Neural crest cell (in vitro differentiated cells): ENCODE measurements around the gene PRR15L. TPM values are rescaled to one million over a fixed set of nuclear protein-coding genes. Genes with fewer than 3 reads are reported as not detected.
A peak's percentile ranks its signal among the peaks of the same experiment; 100 is the strongest.

Source experiments
- DNase-seq: peaks from one replicate; pipeline ENCODE4 v3.0.0; 2021; ENCODE audit warnings: low read depth, mixed read lengths, low spot score
- H3K27ac Mint-ChIP-seq: one replicate; pipeline ENCODE4 v1.8.0; 2021; ENCODE audit warnings: mild to moderate bottlenecking, mixed read lengths; ENCODE audit not compliant: unreplicated experiment
- H3K27me3 Mint-ChIP-seq: 2 replicates; pipeline ENCODE4 v1.8.0; 2021; ENCODE audit warnings: low read depth, mild to moderate bottlenecking, mixed read lengths
- H3K36me3 Mint-ChIP-seq: 2 replicates; pipeline ENCODE4 v1.8.0; 2021; ENCODE audit warnings: low read depth, mild to moderate bottlenecking, mixed read lengths
- H3K4me1 Mint-ChIP-seq: 2 replicates; pipeline ENCODE4 v1.8.0; 2021; ENCODE audit warnings: mixed read lengths
- H3K4me3 Mint-ChIP-seq: one replicate; pipeline ENCODE4 v1.8.0; 2021; ENCODE audit warnings: mild to moderate bottlenecking, mixed read lengths
- H3K9me3 Mint-ChIP-seq: 2 replicates; pipeline ENCODE4 v1.8.0; 2021; ENCODE audit warnings: mixed read lengths
- CTCF ChIP-seq: fragments of 200-600 bp; sonication (generic); conservative IDR thresholded peaks from 2 replicates; pipeline ENCODE4 v1.5.0; 2021; ENCODE audit warnings: antibody characterized with exemption, mild to moderate bottlenecking
- total RNA-seq: library from RNA; stranded (reverse); gene quantifications from 2 replicates; pipeline ENCODE4 v1.2.1, GENCODE V29; 2021

PRR15L gene
- total RNA-seq, 1 donor from 2014 or later = not detected

DNA sequence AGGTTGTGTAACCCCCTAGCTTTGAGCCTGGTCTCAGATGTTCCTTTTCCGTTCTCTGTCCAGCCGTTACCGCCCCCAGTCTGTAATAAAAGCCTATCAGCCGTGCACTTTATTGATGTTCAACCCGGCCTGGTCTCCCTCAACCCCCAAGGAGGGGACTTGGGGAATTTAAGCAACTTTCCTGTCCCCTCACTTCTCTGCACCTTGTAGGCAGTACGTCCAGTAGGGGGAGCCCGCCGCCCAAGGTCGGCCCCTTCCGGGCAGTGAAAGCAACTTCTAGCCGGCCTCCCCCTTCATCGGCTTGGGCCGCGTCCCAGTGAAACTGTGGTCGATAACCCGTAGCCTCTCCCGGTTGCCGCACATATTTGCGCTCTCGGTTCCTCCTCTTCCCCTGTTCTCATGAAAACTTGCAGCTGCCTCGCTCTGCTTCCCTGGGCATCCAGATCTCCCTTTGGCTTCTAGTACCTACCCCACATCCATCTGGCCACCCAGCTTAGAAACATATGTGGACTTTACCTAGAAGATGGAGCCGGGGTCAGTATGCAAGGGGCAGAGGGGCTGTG is 8.4 kb downstream of the PRR15L start:
- H3K27ac Mint-ChIP-seq = peak overlapping the region; percentile 65
- no peaks in the 10 kb centered on the region for H3K9me3 Mint-ChIP-seq
- no peaks in the 10 kb centered on the region for H3K36me3 Mint-ChIP-seq
- no peak overlapping the region for H3K4me3 Mint-ChIP-seq
- TF ChIP-seq CTCF = peak; percentile 96
- H3K4me1 Mint-ChIP-seq = peaks cover 19% of the 10 kb centered on the region
- no peaks in the 10 kb centered on the region for H3K27me3 Mint-ChIP-seq
- peak; percentile 97 for DNase-seq

- Mint-ChIP-seq H3K4me1 (peaks cover 19% of the 10 kb centered on the region), H3K27me3 (no peaks in the 10 kb centered on the region), H3K9me3 (no peaks in the 10 kb centered on the region), H3K4me3 (no peak overlapping the region), H3K27ac (no peak overlapping the region), H3K36me3 (no peaks in the 10 kb centered on the region)
- TF ChIP-seq CTCF = no peak
- no peak for DNase-seq
These were observed 8.9 kb downstream of the PRR15L start for GRCh38 chr17:47948706-47949196.

DNA sequence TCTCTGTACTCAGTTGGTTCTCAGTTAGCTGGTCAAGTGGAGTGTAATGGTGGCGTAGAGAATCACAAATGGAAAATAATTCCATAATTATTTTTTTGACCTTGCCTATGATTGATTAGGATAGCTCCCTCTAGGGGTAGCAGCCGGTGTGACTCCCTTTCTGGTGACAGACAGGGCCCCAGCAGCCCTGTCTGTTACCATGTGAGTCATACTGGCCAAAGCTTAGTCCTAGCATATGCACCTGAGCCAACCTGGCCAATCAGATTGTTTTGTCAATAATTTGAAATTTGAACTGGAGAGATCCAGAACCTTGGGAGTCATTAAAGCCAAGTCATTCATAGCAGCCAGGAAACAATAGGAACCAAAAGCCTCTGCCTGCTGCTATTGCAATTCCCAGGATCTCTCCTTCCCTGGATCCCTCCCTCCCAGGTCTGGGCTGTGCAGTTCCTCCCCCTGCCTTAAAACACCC is 10.7 kb downstream of the PRR15L start:
- peak; percentile 58 for DNase-seq
- H3K27ac Mint-ChIP-seq = no peak overlapping the region
- peak; percentile 89 for TF ChIP-seq CTCF
- H3K4me1 Mint-ChIP-seq = peaks cover 22% of the 10 kb centered on the region
- no peaks in the 10 kb centered on the region for H3K9me3 Mint-ChIP-seq
- H3K27me3 Mint-ChIP-seq = peaks cover 2% of the 10 kb centered on the region
- H3K36me3 Mint-ChIP-seq = no peaks in the 10 kb centered on the region
- H3K4me3 Mint-ChIP-seq = peak overlapping the region; percentile 11

DNA sequence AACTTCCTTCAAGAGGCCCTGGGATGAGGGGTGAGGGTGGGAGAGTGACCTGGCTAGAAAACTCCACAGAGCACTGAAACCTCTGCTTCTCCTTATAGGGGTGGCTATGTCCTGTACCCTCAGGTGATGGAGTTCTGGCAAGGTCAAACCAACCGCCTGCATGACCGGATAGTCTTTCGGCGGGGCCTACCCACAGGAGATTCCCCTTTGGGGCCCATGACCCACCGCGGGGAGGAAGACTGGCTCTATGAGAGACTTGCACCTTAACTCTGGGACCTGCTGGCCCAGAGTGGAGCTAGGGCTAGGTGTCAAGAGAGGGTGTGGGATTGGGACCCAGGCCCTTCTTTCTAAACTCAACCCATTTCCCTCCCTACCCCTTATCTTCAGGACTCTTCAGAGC is 11.2 kb downstream of the PRR15L start:
- DNase-seq = no peak
- peaks cover 24% of the 10 kb centered on the region for H3K4me1 Mint-ChIP-seq
- no peak overlapping the region for H3K27ac Mint-ChIP-seq
- H3K36me3 Mint-ChIP-seq = no peaks in the 10 kb centered on the region
- H3K27me3 Mint-ChIP-seq = peaks cover 2% of the 10 kb centered on the region
- no peak for TF ChIP-seq CTCF
- H3K4me3 Mint-ChIP-seq = peak overlapping the region; percentile 11
- H3K9me3 Mint-ChIP-seq = no peaks in the 10 kb centered on the region

DNA sequence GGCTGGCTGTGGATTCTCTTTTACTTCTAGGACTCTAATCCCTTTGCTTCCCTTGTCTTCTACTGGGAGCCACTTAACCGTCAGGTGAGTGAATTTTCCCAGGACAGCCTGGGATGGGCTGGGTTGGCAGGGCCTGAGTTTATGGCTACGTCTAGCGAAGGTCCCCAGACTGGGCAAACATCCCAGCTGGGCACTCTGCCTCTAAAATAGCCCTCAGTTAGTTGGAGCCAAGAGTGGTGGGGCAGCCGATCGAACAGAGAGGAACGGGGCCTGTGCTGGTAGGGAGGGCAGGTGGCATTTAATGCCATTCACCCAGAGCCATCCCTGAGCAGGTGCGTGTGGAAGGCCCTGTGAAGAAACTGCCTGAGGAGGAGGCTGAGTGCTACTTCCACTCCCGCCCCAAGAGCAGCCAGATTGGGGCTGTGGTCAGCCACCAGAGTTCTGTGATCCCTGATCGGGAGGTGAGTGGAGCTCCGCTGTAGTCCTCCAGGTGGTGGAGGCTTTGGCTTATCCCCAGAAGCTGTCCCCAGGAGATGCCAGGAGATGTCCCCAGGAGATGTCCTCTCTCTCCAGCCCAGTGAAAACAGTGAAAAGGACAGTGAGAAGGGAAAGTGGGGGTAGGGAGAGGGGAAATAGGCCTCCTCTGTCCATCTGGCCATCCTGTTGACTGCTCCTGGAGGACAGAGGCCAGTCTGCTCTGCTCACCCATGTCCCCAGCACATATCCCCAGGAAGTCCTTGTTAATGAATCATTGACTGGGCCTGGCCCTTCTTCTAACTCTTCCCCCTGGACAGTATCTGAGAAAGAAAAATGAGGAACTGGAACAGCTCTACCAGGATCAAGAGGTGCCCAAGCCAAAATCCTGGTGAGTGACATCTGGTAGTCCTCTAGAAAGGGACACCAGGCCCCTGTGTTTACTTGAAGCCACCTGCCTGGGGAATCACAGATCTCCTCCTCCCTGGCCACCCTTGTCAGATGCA is 11.9 kb downstream of the PRR15L start:
- Mint-ChIP-seq H3K4me1 (peaks cover 30% of the 10 kb centered on the region), H3K9me3 (peaks cover 4% of the 10 kb centered on the region), H3K36me3 (no peaks in the 10 kb centered on the region), H3K27ac (peak overlapping the region; percentile 2), H3K4me3 (no peak overlapping the region), H3K27me3 (peaks cover 7% of the 10 kb centered on the region)
- no peak for DNase-seq
- no peak for TF ChIP-seq CTCF
